HG03108 (cell line): Measurements from ENCODE around the gene PSKH1.

Experiments
- ATAC-seq: cut with Tn5 transposase; IDR thresholded peaks from one replicate; pipeline ENCODE4 v1.9.1; 2021; ENCODE audit warnings: moderate library complexity; ENCODE audit not compliant: unreplicated experiment

Gene PSKH1

DNA sequence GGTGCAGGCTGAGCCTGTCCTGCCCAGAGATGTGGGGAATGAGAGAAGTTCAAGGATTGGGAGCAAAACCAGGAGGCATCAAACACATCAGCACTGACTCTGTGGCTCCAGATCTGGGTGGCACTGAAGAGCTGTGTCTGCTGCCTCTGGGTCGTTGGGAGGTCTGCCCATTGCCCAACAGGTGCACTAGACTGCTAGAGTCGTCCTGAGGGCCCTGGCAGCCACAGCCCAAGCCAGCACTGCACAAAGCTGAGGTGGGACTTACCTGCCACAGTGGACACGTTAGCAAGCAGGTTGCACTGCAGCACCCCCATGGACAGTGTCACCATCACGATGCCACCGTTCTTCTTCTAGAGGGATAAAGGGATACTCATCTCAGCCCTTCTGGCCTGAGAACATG, 84.0 kb downstream of the PSKH1 start:
- ATAC-seq = no peak

GRCh38 chr16:67977469-67978227, 84.6 kb downstream of the PSKH1 start:
- no peak for ATAC-seq
